Ovary (tissue), 9 donors: ENCODE data around the gene ZNF579. TPM values are rescaled to one million over a fixed set of nuclear protein-coding genes. Genes with fewer than 3 reads are reported as not detected.

ENCODE experiments used
- DNase-seq, 5 donors: peaks; one replicate each; pipeline ENCODE4 v3.0.0-alpha.2; 2019 to 2020
- H3K27ac ChIP-seq, 2 donors: fragments of 200-600 bp; one replicate each; pipeline versions ENCODE4 v1.5.1 to v1.8.0; 2019 to 2022
- H3K27me3 ChIP-seq: fragments of 200-600 bp; one replicate; pipeline ENCODE4 v1.8.0; 2022
- H3K36me3 ChIP-seq: fragments of 200-600 bp; sonication (generic); one replicate; pipeline ENCODE4 v1.5.1; 2019
- H3K4me1 ChIP-seq: one replicate; pipeline ENCODE4 v1.8.1; 2013; ENCODE audit warnings: mild to moderate bottlenecking, moderate library complexity; ENCODE audit not compliant: insufficient read depth
- H3K4me3 ChIP-seq: fragments of 200-600 bp; sonication (generic); one replicate; pipeline ENCODE4 v1.5.1; 2017
- H3K9me3 ChIP-seq, 2 donors: fragments of 200-600 bp in 1 of 2; sonication (generic) in 1 of 2; one replicate each; pipeline versions ENCODE4 v1.5.1 to v1.8.1; 2013 to 2019; ENCODE audit warnings: mild to moderate bottlenecking in 1 of 2, moderate library complexity in 1 of 2
- EP300 ChIP-seq: sonication (generic); formaldehyde crosslinking; IDR thresholded peaks from one replicate; pipeline ENCODE4 v1.6.1; 2017; ENCODE audit warnings: antibody characterized with exemption
- POLR2A ChIP-seq: fragments of 450-650 bp; IDR thresholded peaks from one replicate; pipeline ENCODE4 v1.6.1; 2017; ENCODE audit warnings: antibody characterized with exemption, mild to moderate bottlenecking, moderate library complexity
- WGBS, 3 donors: extraction: QIAGEN DNeasy Blood & Tissue Kit in 1 of 3; methylation state at CpG; one replicate each; pipeline versions ENCODE4 v1.1.5 to v1.1.7; 2013 to 2017; 5-methylcytosine and 5-hydroxymethylcytosine counted together
- intact Hi-C, 4 donors: fragments of 100-400 bp; cut with DNase I; formaldehyde crosslinking; loops; one replicate each; pipeline versions ENCODE4 v1.11.0 to v1.15.1; 2022 to 2023
- polyA plus RNA-seq, 2 donors: library from polyadenylated mRNA; stranded (reverse); fragments of 200-250 nt in 1 of 2; fragments of 350-450 nt in 1 of 2; fragmentation: Illumina TruSeq in 1 of 2; extraction: RNeasy Lipid Tissue Mini Kit (QIAGEN cat#74804) in 1 of 2; gene quantifications; one replicate each; pipeline ENCODE4 v1.2.3, GENCODE V29; 2013 to 2014
- total RNA-seq, 7 donors: library from RNA; depleted of rRNA in 2 of 7; stranded (reverse); fragments of >200 nt in 2 of 7; fragmentation: NEBNext Ultra II Directional in 3 of 7; extraction: Animal tissue kit (Norgen Biotek cat#: 25700) in 3 of 7; gene quantifications; one replicate each; pipeline versions ENCODE4 v1.1.0 to v1.2.4, GENCODE V29; 2016 to 2023
- TF ChIP-seq, protein P1 (sequence below), 3 donors: fragments of 450-650 bp in 2 of 3; fragments of 200-600 bp in 1 of 3; IDR thresholded peaks; one replicate each; pipeline versions ENCODE4 v1.5.1 to v1.8.0; 2016 to 2022; ENCODE audit warnings: antibody characterized with exemption in 3 of 3, mild to moderate bottlenecking in 1 of 3
- donor health status: DM: no; HTN: no; CAD: no; lungs with moderate emphysema.
- donor health status: DM: no; HTN: no; CAD: no.
- donor health status: Bipolar disorder and iron deficiency.
- donor health status: DM: yes; HTN: yes; CAD: no.
- donor health status: DM: no; HTN: no; CAD: no.
- donor health status: DM: yes; HTN: yes; CAD: no.

ZNF579 gene
- total and polyA plus RNA-seq, 9 donors: 2.7 to 24.4 (median 15.6) TPM

DNA sequence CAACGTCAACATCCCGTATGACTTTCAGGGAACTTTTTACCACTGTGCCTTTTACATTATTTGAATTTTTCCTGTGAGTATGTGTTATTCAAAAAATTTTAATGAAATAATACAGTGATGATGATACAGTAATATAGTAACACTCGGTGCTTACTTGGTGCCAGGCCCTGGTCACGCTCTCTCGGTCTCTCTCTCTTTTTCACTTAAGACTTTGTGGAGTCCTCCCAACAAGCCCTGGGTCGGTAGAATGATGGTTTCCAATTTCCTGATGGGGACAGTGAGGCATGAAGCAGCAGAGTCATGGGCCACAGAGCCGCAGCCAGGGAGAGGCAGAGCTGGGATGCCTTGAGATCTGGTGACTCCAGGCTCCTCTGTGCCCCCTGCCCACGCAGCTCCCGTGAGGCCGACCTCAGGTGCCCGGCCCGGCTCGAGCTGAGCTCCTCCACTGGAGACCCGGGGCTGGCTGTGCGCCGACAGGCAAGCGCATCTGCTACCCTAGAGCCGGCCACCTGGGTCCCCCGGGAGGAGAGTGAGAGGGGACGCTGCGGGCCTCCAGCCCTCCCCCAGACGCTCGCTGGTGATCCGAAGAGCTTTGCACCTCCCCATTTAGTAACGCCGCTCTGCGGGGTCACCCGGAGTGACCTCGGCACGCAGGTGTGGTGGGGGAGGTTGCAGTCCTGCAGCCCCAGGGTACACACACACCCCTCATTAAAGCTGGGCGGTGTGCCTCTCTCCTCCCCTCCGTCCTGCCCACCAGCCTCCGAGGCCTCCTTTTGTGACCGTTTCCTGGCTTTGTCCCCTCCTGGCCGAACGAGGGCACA, 30.9 kb downstream of the ZNF579 start:
- Histone ChIP-seq H3K4me1 (no peaks in the 10 kb centered on the region), H3K27me3 (no peaks in the 10 kb centered on the region), H3K27ac (no peak overlapping the region), H3K36me3 (no peaks in the 10 kb centered on the region), H3K9me3 (no peaks in the 10 kb centered on the region), H3K4me3 (no peak overlapping the region)
- intact Hi-C loops: no loop called here
- TF ChIP-seq EP300: no peak
- TF ChIP-seq, protein P1, sequence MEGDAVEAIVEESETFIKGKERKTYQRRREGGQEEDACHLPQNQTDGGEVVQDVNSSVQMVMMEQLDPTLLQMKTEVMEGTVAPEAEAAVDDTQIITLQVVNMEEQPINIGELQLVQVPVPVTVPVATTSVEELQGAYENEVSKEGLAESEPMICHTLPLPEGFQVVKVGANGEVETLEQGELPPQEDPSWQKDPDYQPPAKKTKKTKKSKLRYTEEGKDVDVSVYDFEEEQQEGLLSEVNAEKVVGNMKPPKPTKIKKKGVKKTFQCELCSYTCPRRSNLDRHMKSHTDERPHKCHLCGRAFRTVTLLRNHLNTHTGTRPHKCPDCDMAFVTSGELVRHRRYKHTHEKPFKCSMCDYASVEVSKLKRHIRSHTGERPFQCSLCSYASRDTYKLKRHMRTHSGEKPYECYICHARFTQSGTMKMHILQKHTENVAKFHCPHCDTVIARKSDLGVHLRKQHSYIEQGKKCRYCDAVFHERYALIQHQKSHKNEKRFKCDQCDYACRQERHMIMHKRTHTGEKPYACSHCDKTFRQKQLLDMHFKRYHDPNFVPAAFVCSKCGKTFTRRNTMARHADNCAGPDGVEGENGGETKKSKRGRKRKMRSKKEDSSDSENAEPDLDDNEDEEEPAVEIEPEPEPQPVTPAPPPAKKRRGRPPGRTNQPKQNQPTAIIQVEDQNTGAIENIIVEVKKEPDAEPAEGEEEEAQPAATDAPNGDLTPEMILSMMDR (IDR thresholded peaks at IDR 0.05): no peak
- no peak for TF ChIP-seq POLR2A
- WGBS, 3 donors: 20 to 25% (median 24%) methylated on average over 35 to 36 of the region's 36 CpGs
- no peak for DNase-seq

DNA sequence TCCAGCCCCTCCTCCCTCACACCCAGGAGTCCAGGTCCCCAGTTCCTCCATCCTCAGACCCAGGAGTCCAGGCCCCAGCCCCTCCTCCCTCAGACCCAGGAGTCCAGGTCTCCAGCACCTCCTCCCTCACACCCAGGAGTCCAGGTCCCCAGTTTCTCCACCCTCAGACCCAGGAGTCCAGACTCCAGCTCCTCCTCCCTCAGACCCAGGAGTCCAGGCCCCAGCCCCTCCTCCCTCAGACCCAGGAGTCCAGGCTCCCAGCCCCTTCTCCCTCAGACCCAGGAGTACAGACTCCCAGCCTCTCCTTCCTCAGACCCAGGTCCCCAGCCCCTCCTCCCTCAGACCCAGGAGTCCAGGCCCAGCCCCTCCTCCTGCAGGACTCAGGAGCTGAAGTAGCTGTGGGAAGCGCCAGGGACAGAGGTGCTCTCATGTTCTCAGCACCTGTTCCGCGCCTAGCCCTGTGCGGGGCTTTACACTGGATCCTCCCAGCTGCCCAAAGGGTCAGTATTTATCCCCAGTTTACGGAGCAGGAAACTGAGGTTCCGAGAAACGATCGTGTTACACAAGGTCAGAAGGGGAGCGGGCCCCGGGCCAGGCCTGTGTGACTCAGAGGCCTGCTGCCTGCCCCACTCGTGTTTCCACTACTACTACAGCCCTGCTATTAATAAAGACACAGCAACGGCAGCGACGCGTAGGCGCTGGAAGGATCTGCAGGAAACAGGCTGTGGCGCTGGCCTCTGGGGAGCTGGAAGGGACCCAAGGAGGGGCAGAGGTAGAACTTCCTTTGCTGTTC, 33.6 kb downstream of the ZNF579 start:
- WGBS, 3 donors: 39 to 47% (median 47%) methylated on average over 17 of the region's 17 CpGs
- Histone ChIP-seq H3K4me3 (no peak overlapping the region), H3K9me3 (no peaks in the 10 kb centered on the region), H3K36me3 (no peaks in the 10 kb centered on the region), H3K27ac (no peak overlapping the region), H3K27me3 (no peaks in the 10 kb centered on the region), H3K4me1 (no peaks in the 10 kb centered on the region)
- no peak for TF ChIP-seq EP300
- peak in 4 of 5 donors; percentile 43 to 52 (median 52) for DNase-seq
- intact Hi-C loops: no loop called here

DNA sequence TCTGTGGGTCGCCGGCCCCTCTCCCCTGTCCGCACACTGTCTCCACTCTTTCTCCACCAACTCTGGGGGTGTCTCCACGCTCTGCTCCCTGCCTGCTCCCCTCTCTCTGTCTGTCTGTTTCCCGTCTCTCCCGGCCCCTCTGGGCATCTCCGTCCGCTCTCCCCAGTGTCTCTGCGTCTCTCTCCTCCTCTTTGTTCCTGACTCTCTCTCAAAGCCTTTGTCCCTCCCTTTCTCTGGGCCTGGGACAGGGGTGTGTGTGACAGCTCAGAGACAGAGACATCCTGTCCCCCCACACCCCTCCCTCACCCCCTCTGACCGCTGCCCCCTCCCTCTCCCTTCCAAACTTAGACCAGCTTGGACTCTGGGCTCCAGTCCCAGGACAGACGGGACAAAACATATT, 34.6 kb downstream of the ZNF579 start:
- DNase-seq: no peak
- intact Hi-C loops: no loop called here
- no peaks in the 10 kb centered on the region for H3K4me1 ChIP-seq
- TF ChIP-seq, protein P1 (IDR thresholded peaks at IDR 0.05): no peak
- TF ChIP-seq EP300: no peak
- no peak for TF ChIP-seq POLR2A
- no peak overlapping the region for H3K27ac ChIP-seq
- H3K36me3 ChIP-seq: no peaks in the 10 kb centered on the region
- WGBS, 3 donors: 49 to 58% (median 58%) methylated on average over 11 of the region's 11 CpGs
- H3K27me3 ChIP-seq: no peaks in the 10 kb centered on the region
- H3K4me3 ChIP-seq: no peak overlapping the region
- no peaks in the 10 kb centered on the region for H3K9me3 ChIP-seq

DNA sequence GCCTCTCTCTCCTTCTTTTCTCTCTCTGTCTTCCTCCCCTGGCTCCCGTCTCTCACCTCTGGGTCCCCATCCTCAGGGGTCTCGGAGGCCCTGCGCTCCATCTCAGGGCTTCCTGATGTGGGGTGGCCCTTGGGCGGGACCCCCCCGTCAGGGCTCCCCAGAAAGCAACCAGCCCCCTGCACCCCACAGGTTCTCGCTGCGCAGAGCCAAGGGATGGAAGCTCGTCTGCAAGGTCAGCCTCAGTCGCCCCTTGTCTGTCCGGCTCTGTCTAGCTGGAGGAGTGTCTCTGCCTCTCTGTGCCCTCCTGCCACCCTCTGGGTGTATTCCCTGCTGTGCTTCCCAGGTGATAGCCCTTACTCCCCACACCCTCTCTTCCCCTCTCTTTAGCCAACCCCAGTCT, 35.2 kb downstream of the ZNF579 start, which contains the start of gene SBK3:
SBK3 (minus strand) TSS at position 101 of the 400 bp plus-strand sequence; CDS start at position 101, 0 bp downstream.
- Histone ChIP-seq H3K9me3 (no peaks in the 10 kb centered on the region), H3K27me3 (no peaks in the 10 kb centered on the region), H3K4me3 (no peak within 1 kb of the TSS), H3K27ac (no peak within 1 kb of the TSS), H3K4me1 (no peaks in the 10 kb centered on the region), H3K36me3 (no peaks in the 10 kb centered on the region)
- TF ChIP-seq POLR2A (no peak), EP300 (no peak)
- TF ChIP-seq, protein P1 (IDR thresholded peaks at IDR 0.05): no peak
- DNase-seq: no peak
- intact Hi-C loops: no loop called here
- 75 to 81% (median 78%) methylated on average over 10 of the region's 10 CpGs for WGBS, 3 donors
